ENCODE results near the gene DENND6B. TPM values are rescaled to one million over a fixed set of nuclear protein-coding genes. Genes with fewer than 3 reads are reported as not detected.
A peak's percentile ranks its signal among the peaks of the same experiment; 100 is the strongest.

DENND6B gene
- total and polyA plus RNA-seq, 2 of the 13 experiments (the other 11 are each of a cell fraction or from before 2014, with no cell fraction given), result 0.95 to 3.8 TPM

DNA sequence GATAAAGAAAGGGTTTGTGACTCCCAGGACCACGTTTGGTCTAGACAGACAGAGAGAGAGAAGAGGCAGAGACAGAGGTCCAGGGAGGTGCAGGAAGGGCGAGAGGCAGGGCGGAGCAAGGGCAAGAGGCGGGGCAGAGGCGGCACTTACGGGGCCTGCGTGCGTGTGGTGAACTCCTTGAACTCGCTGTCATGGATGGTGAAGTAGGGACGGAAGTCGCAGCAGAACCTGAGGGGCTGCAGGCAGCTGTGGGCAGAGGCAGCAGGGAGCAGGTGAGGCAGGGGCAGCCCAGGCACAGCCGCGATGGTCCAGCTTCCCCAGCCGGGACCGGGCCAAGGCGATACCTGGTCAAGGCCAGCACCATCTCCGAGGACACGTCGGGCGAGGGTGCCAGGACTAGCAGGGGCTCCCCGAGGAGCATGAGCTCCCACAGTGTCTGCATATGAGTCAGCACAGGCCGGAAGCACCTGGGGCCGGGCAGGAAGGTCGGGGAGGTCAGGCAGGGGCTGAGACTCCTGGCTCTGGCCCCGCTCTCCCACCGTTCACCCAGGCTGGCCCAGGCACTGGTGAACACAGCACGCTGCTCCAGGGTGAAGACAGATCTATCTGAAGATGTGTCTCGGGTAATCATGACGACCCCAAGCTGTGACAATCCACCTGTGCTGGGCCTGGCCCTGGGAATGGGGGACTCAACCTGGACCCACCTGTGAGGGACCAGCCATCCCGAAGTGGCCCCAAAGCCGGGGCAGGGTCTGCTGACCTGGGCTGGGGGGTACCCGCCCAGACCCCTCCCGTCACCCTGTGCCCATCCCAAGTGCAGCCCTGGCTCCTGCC, 12.1 kb downstream of the DENND6B start (continued):
- TF ChIP-seq, protein P1, sequence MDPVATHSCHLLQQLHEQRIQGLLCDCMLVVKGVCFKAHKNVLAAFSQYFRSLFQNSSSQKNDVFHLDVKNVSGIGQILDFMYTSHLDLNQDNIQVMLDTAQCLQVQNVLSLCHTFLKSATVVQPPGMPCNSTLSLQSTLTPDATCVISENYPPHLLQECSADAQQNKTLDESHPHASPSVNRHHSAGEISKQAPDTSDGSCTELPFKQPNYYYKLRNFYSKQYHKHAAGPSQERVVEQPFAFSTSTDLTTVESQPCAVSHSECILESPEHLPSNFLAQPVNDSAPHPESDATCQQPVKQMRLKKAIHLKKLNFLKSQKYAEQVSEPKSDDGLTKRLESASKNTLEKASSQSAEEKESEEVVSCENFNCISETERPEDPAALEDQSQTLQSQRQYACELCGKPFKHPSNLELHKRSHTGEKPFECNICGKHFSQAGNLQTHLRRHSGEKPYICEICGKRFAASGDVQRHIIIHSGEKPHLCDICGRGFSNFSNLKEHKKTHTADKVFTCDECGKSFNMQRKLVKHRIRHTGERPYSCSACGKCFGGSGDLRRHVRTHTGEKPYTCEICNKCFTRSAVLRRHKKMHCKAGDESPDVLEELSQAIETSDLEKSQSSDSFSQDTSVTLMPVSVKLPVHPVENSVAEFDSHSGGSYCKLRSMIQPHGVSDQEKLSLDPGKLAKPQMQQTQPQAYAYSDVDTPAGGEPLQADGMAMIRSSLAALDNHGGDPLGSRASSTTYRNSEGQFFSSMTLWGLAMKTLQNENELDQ (CRISPR knock-in tag; IDR thresholded peaks at IDR 0.05; ENCODE audit: borderline replicate concordance), result no peak
- TF ChIP-seq HHEX (CRISPR knock-in tag; IDR thresholded peaks at IDR 0.05) (no peak), ARNT2 (CRISPR knock-in tag; IDR thresholded peaks at IDR 0.05; ENCODE audit: low read depth) (no peak), NFYC (CRISPR knock-in tag; IDR thresholded peaks at IDR 0.05) (no peak), ZBTB21 (CRISPR knock-in tag; IDR thresholded peaks at IDR 0.05) (no peak), HNF4G (IDR thresholded peaks at IDR 0.05; ENCODE audit: borderline replicate concordance, low read depth, low read length) (no peak), HNF4G (CRISPR knock-in tag; IDR thresholded peaks at IDR 0.05; ENCODE audit: borderline replicate concordance, low read depth) (no peak), POLR2AphosphoS5 (IDR thresholded peaks at IDR 0.05; ENCODE audit: low read depth, low read length) (no peak), GATAD1 (CRISPR knock-in tag; IDR thresholded peaks at IDR 0.05) (no peak), TGIF2 (CRISPR knock-in tag; IDR thresholded peaks at IDR 0.05) (no peak), HNRNPUL1 (IDR thresholded peaks at IDR 0.05; ENCODE audit: low read depth, low read length) (no peak), NR3C1 (CRISPR knock-in tag; IDR thresholded peaks at IDR 0.05) (no peak), GPN1 (CRISPR knock-in tag; IDR thresholded peaks at IDR 0.05; ENCODE audit: borderline replicate concordance) (no peak), NFKB2 (CRISPR knock-in tag; IDR thresholded peaks at IDR 0.05; ENCODE audit: borderline replicate concordance) (no peak), POLR2AphosphoS2 (IDR thresholded peaks at IDR 0.05; ENCODE audit: low read depth, low read length) (no peak), RBFOX2 (IDR thresholded peaks at IDR 0.05; ENCODE audit: low read depth, low read length) (no peak), ZNF264 (CRISPR knock-in tag; IDR thresholded peaks at IDR 0.05) (no peak), FLYWCH1 (CRISPR knock-in tag; IDR thresholded peaks at IDR 0.05) (no peak), MXD1 (CRISPR knock-in tag; IDR thresholded peaks at IDR 0.05) (peak; percentile 76), ZNF549 (CRISPR knock-in tag; IDR thresholded peaks at IDR 0.05) (no peak), NFATC3 (CRISPR knock-in tag; IDR thresholded peaks at IDR 0.05) (no peak), NR1H2 (CRISPR knock-in tag; IDR thresholded peaks at IDR 0.05; ENCODE audit: borderline replicate concordance, low read depth) (peak; percentile 31; the same call in 1 of the 2 replicates), ZSCAN29 (CRISPR knock-in tag; conservative IDR thresholded peaks at IDR 0.05) (no peak)
- TF ChIP-seq, protein P2, sequence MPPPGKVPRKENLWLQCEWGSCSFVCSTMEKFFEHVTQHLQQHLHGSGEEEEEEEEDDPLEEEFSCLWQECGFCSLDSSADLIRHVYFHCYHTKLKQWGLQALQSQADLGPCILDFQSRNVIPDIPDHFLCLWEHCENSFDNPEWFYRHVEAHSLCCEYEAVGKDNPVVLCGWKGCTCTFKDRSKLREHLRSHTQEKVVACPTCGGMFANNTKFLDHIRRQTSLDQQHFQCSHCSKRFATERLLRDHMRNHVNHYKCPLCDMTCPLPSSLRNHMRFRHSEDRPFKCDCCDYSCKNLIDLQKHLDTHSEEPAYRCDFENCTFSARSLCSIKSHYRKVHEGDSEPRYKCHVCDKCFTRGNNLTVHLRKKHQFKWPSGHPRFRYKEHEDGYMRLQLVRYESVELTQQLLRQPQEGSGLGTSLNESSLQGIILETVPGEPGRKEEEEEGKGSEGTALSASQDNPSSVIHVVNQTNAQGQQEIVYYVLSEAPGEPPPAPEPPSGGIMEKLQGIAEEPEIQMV (CRISPR knock-in tag; IDR thresholded peaks at IDR 0.05; ENCODE audit: low read depth), result no peak
- TF ChIP-seq, protein P3, sequence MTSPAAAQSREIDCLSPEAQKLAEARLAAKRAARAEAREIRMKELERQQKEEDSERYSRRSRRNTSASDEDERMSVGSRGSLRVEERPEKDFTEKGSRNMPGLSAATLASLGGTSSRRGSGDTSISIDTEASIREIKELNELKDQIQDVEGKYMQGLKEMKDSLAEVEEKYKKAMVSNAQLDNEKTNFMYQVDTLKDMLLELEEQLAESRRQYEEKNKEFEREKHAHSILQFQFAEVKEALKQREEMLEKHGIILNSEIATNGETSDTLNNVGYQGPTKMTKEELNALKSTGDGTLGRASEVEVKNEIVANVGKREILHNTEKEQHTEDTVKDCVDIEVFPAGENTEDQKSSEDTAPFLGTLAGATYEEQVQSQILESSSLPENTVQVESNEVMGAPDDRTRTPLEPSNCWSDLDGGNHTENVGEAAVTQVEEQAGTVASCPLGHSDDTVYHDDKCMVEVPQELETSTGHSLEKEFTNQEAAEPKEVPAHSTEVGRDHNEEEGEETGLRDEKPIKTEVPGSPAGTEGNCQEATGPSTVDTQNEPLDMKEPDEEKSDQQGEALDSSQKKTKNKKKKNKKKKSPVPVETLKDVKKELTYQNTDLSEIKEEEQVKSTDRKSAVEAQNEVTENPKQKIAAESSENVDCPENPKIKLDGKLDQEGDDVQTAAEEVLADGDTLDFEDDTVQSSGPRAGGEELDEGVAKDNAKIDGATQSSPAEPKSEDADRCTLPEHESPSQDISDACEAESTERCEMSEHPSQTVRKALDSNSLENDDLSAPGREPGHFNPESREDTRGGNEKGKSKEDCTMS (CRISPR knock-in tag; conservative IDR thresholded peaks at IDR 0.05), result no peak

Measured in HepG2 (cell line).